ENCODE measurements around the gene PMM1.

GRCh38 chr22:41541484-41541883, 48.2 kb downstream of the PMM1 start:
- no peak for TF ChIP-seq CTCF (IDR thresholded peaks at IDR 0.05; ENCODE audit: insufficient read depth, low read length, poor library complexity, severe bottlenecking)
- no peak for TF ChIP-seq EZH2phosphoT487 (conservative IDR thresholded peaks at IDR 0.05; ENCODE audit: low read length)

Measured in SU-DHL-6 (cell line).